Mesenchymal stem cell (in vitro differentiated cells and primary cell): ENCODE results near the gene IGSF9.

Experiments used
- DNase-seq: peaks from one replicate; pipeline ENCODE4 v3.0.0-alpha.2; 2013
- H2AFZ ChIP-seq: one replicate; pipeline ENCODE4 v1.6.1; 2013; ENCODE audit warnings: low read depth, mild to moderate bottlenecking, control low read depth, inconsistent platforms, low read length, moderate library complexity
- H2AK5ac ChIP-seq: 2 replicates; pipeline ENCODE4 v1.6.1; 2013; ENCODE audit warnings: low read length, moderate library complexity, mild to moderate bottlenecking, inconsistent platforms; ENCODE audit not compliant: severe bottlenecking
- H2BK120ac ChIP-seq: one replicate; pipeline ENCODE4 v1.6.1; 2013; ENCODE audit warnings: low read depth, mild to moderate bottlenecking, inconsistent platforms, low read length, moderate library complexity
- H2BK12ac ChIP-seq, 2 experiments: one replicate each; pipeline ENCODE4 v1.6.1; 2013; ENCODE audit warnings: inconsistent platforms in 2 of 2, low read length in 2 of 2, mild to moderate bottlenecking in 2 of 2, moderate library complexity in 2 of 2, control low read depth in 1 of 2
- H2BK15ac ChIP-seq: one replicate; pipeline ENCODE4 v1.6.1; 2013; ENCODE audit warnings: mild to moderate bottlenecking, low read depth, inconsistent platforms; ENCODE audit not compliant: poor library complexity, severe bottlenecking
- H2BK5ac ChIP-seq: 2 replicates; pipeline ENCODE4 v1.6.1; 2013; ENCODE audit warnings: low read depth, mild to moderate bottlenecking, low read length, control low read depth, inconsistent platforms; ENCODE audit not compliant: poor library complexity, severe bottlenecking
- H3K14ac ChIP-seq, 2 experiments: one replicate each; pipeline ENCODE4 v1.6.1; 2013; ENCODE audit warnings: inconsistent platforms in 2 of 2, low read length in 2 of 2, control low read depth in 1 of 2, mild to moderate bottlenecking in 1 of 2, moderate library complexity in 1 of 2
- H3K18ac ChIP-seq, 2 experiments: one replicate each; pipeline ENCODE4 v1.6.1; 2013; ENCODE audit warnings: inconsistent platforms in 2 of 2, low read length in 2 of 2, control low read depth in 1 of 2, low read depth in 1 of 2, mild to moderate bottlenecking in 1 of 2
- H3K23ac ChIP-seq, 2 experiments: one replicate each; pipeline ENCODE4 v1.6.1; 2013; ENCODE audit warnings: inconsistent platforms in 2 of 2, low read length in 2 of 2, mild to moderate bottlenecking in 2 of 2, moderate library complexity in 2 of 2, control low read depth in 1 of 2
- H3K27ac ChIP-seq: 2 replicates; pipeline ENCODE4 v1.5.1; 2013; ENCODE audit warnings: mild to moderate bottlenecking, moderate library complexity, low read length, control low read depth, inconsistent platforms; ENCODE audit not compliant: poor library complexity, severe bottlenecking
- H3K27me3 ChIP-seq, 2 experiments: 2 replicates each; pipeline versions ENCODE4 v1.6.1 to v1.7.0; 2013; ENCODE audit warnings: low read length in 2 of 2, mild to moderate bottlenecking in 2 of 2, moderate library complexity in 2 of 2, control low read depth in 1 of 2, inconsistent platforms in 1 of 2; ENCODE audit not compliant: control insufficient read depth in 1 of 2, insufficient read depth in 1 of 2
- H3K36me3 ChIP-seq, 2 experiments: 2 replicates each; pipeline versions ENCODE4 v1.6.1 to v1.7.0; 2013; ENCODE audit warnings: low read length in 2 of 2, control low read depth in 1 of 2, inconsistent platforms in 1 of 2, low read depth in 1 of 2, mild to moderate bottlenecking in 1 of 2; ENCODE audit not compliant: insufficient read depth in 2 of 2, control insufficient read depth in 1 of 2
- H3K4ac ChIP-seq, 2 experiments: one replicate each; pipeline ENCODE4 v1.6.1; 2013; ENCODE audit warnings: inconsistent platforms in 2 of 2, low read length in 2 of 2, mild to moderate bottlenecking in 2 of 2, moderate library complexity in 2 of 2, control low read depth in 1 of 2, low read depth in 1 of 2
- H3K4me1 ChIP-seq: 2 replicates; pipeline ENCODE4 v1.6.1; 2013; ENCODE audit warnings: low read depth, low read length, control low read depth; ENCODE audit not compliant: control insufficient read depth, insufficient read depth
- H3K4me2 ChIP-seq: 2 replicates; pipeline ENCODE4 v1.6.1; 2013; ENCODE audit warnings: low read length, mild to moderate bottlenecking, inconsistent platforms; ENCODE audit not compliant: poor library complexity, severe bottlenecking
- H3K4me3 ChIP-seq, 2 experiments: 2 replicates each; pipeline versions ENCODE4 v1.5.1 to v1.7.0; 2013; ENCODE audit warnings: low read length in 2 of 2, mild to moderate bottlenecking in 2 of 2, control low read depth in 1 of 2, low read depth in 1 of 2; ENCODE audit not compliant: insufficient read depth in 1 of 2
- H3K79me1 ChIP-seq: replicated peaks from 2 replicates; pipeline ENCODE4 v1.6.1; 2013; ENCODE audit warnings: mild to moderate bottlenecking, control low read depth, low read length, inconsistent platforms; ENCODE audit not compliant: poor library complexity, severe bottlenecking
- H3K9ac ChIP-seq: 2 replicates; pipeline ENCODE4 v1.7.0; 2013; ENCODE audit warnings: mild to moderate bottlenecking, low read length, moderate library complexity
- H3K9me3 ChIP-seq: 2 replicates; pipeline ENCODE4 v1.7.0; 2013; ENCODE audit warnings: mild to moderate bottlenecking, low read length; ENCODE audit not compliant: control insufficient read depth
- H4K8ac ChIP-seq: one replicate; pipeline ENCODE4 v1.6.1; 2013; ENCODE audit warnings: inconsistent platforms, mild to moderate bottlenecking, low read length, moderate library complexity
- H4K91ac ChIP-seq: one replicate; pipeline ENCODE4 v1.6.1; 2013; ENCODE audit warnings: mild to moderate bottlenecking, low read length, inconsistent platforms
- WGBS: methylation state at CpG from one replicate; pipeline ENCODE4 v1.1.7; 2013; ENCODE audit warnings: mixed read lengths; 5-methylcytosine and 5-hydroxymethylcytosine counted together

The IGSF9 gene

GRCh38 chr1:159882527-159882862 is 62.9 kb downstream of the IGSF9 start:
- Histone ChIP-seq H3K4me3 (peak overlapping the region in 1 of 2 experiments; percentile 14), H2AFZ (no peak overlapping the region), H3K23ac (no peak overlapping the region), H2BK15ac (peak overlapping the region; percentile 44), H4K91ac (no peak overlapping the region), H2AK5ac (peak overlapping the region; percentile 93), H3K4me2 (no peak overlapping the region), H3K27me3 (no peaks in the 10 kb centered on the region), H3K9ac (peak overlapping the region; percentile 72), H3K36me3 (no peaks in the 10 kb centered on the region), H3K18ac (no peak overlapping the region), H4K8ac (no peak overlapping the region), H2BK120ac (no peak overlapping the region), H2BK5ac (no peak overlapping the region), H3K14ac (no peak overlapping the region), H3K4ac (peak overlapping the region in 1 of 2 experiments; percentile 55), H3K4me1 (peaks cover 10% of the 10 kb centered on the region), H3K27ac (peak overlapping the region; percentile 79), H3K9me3 (no peaks in the 10 kb centered on the region), H3K79me1 (no peaks in the 10 kb centered on the region), H2BK12ac (peak overlapping the region; percentile 47 to 56)
- WGBS: 94% methylated on average over 2 of the region's 2 CpGs
- DNase-seq: peak; percentile 70

DNA sequence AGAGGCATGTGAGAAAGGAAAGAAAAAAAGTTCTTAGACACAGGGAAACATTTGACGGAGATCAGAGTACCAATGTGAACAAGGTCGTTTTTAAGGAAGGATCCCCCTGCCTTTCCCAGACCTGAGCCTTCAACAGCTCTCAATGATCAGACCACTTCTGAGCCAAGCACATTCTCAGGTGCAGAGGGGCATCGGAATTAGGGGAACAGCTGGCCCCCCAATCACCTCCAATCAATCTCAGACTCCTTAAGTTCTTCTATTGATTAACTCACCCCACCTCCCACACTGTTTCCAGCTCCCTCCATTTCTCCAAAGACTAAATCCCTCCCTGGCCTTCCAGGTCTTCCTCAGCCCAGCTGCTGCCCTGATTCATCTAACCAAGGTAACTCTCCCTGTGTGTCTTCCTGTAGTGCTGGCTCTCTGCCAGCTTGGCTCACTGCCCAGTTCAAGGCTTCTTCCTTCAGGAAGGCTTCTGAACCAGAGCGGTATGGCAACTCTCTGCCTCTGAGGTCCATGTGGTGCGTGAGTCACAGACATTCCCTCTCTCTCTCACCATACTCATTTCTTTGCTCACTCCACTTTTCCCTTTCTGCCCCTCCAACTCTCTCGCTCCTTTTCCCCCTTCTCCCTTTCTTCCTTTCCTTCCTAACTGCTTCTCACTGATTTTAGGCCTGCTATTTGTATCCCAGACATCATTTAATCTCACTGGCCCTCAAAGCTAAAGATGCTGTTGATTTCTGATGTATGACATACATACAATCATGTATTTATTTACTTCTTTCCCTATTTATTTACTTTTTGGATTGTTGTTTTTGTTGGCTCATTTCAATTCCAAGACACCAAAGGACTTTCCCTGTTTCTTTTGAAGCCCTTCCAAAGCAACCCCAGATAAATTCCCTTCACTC is 63.5 kb downstream of the IGSF9 start:
- H3K23ac ChIP-seq: no peak overlapping the region
- peak overlapping the region; percentile 34 for H2BK15ac ChIP-seq
- H3K9me3 ChIP-seq: no peaks in the 10 kb centered on the region
- H2AFZ ChIP-seq: no peak overlapping the region
- H3K4me2 ChIP-seq: no peak overlapping the region
- no peak overlapping the region for H2BK5ac ChIP-seq
- no peak overlapping the region for H3K4ac ChIP-seq
- H3K27me3 ChIP-seq: no peaks in the 10 kb centered on the region
- no peaks in the 10 kb centered on the region for H3K79me1 ChIP-seq
- H3K36me3 ChIP-seq: no peaks in the 10 kb centered on the region
- H4K91ac ChIP-seq: peak overlapping the region; percentile 78
- H3K4me3 ChIP-seq: peak overlapping the region in 1 of 2 experiments; percentile 14
- H2BK12ac ChIP-seq: peak overlapping the region; percentile 43 to 79
- peak; percentile 95 for DNase-seq
- peak overlapping the region in 1 of 2 experiments; percentile 48 for H3K18ac ChIP-seq
- H2AK5ac ChIP-seq: peak overlapping the region; percentile 93
- peaks cover 10% of the 10 kb centered on the region for H3K4me1 ChIP-seq
- WGBS: 53% methylated on average over 6 of the region's 6 CpGs
- H3K9ac ChIP-seq: peak overlapping the region; percentile 72
- H3K27ac ChIP-seq: peak overlapping the region; percentile 80
- H2BK120ac ChIP-seq: no peak overlapping the region
- peak overlapping the region; percentile 43 for H4K8ac ChIP-seq
- H3K14ac ChIP-seq: no peak overlapping the region

DNA sequence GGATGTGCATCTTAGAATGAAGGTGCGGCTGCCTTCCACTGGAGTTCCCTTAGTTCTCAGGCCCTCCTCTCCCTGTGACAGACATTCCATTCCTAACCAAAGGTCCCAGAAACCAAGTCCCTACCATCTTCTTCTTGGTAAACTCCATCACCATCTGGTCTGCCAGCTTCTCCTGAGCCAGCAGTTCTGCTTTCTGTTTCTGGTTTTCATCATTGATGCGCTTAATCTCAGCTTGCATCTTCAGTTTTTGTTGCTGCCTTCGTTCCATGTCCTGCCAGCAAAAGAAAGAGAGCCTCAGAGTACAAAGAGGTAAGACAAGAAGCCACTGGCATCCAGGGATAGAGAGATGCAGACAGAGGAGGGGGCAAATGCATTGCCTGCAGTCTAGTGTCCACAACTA is 65.0 kb downstream of the IGSF9 start:
- H2BK5ac ChIP-seq: no peak overlapping the region
- DNase-seq: peak; percentile 18
- no peaks in the 10 kb centered on the region for H3K27me3 ChIP-seq
- no peak overlapping the region for H3K4me2 ChIP-seq
- H3K9me3 ChIP-seq: no peaks in the 10 kb centered on the region
- no peak overlapping the region for H3K23ac ChIP-seq
- WGBS: 83% methylated on average over 3 of the region's 3 CpGs
- H3K4me1 ChIP-seq: peaks cover 10% of the 10 kb centered on the region
- H3K27ac ChIP-seq: no peak overlapping the region
- H4K8ac ChIP-seq: peak overlapping the region; percentile 29
- H2BK12ac ChIP-seq: peak overlapping the region; percentile 15 to 38
- no peaks in the 10 kb centered on the region for H3K79me1 ChIP-seq
- peak overlapping the region; percentile 72 for H2AK5ac ChIP-seq
- H4K91ac ChIP-seq: no peak overlapping the region
- peak overlapping the region in 1 of 2 experiments; percentile 34 for H3K18ac ChIP-seq
- H3K14ac ChIP-seq: no peak overlapping the region
- H2BK15ac ChIP-seq: no peak overlapping the region
- H3K4ac ChIP-seq: no peak overlapping the region
- no peak overlapping the region for H2BK120ac ChIP-seq
- no peaks in the 10 kb centered on the region for H3K36me3 ChIP-seq
- H3K9ac ChIP-seq: no peak overlapping the region
- H2AFZ ChIP-seq: no peak overlapping the region
- no peak overlapping the region for H3K4me3 ChIP-seq

- Histone ChIP-seq H2BK15ac (no peak overlapping the region), H3K4me1 (peaks cover 10% of the 10 kb centered on the region), H3K18ac (no peak overlapping the region), H3K23ac (no peak overlapping the region), H3K14ac (no peak overlapping the region), H2BK120ac (no peak overlapping the region), H3K9ac (no peak overlapping the region), H3K4me3 (no peak overlapping the region), H4K8ac (no peak overlapping the region), H3K27ac (no peak overlapping the region), H2AFZ (no peak overlapping the region), H3K79me1 (no peaks in the 10 kb centered on the region), H3K9me3 (no peaks in the 10 kb centered on the region), H4K91ac (no peak overlapping the region), H2BK12ac (no peak overlapping the region), H2BK5ac (no peak overlapping the region), H3K4me2 (no peak overlapping the region), H3K36me3 (no peaks in the 10 kb centered on the region), H3K4ac (no peak overlapping the region), H3K27me3 (no peaks in the 10 kb centered on the region), H2AK5ac (no peak overlapping the region)
- 57% methylated on average over 4 of the region's 4 CpGs for WGBS
- peak; percentile 76 for DNase-seq
Observed at GRCh38 chr1:159879977-159880376, 65.4 kb downstream of the IGSF9 start.
